Adrenal gland (tissue), 12 donors: Measurements from ENCODE around the gene TRAF3IP3. TPM values are rescaled to one million over a fixed set of nuclear protein-coding genes. Genes with fewer than 3 reads are reported as not detected.

ENCODE experiments used
- DNase-seq, 7 donors: peaks; one replicate each; pipeline ENCODE4 v3.0.0-alpha.2; 2019 to 2020
- H3K27ac ChIP-seq, 5 donors: fragments of 200-600 bp; sonication (generic) in 4 of 5; 1 replicate in 3 of 5; 2 replicates in 2 of 5; pipeline versions ENCODE4 v1.5.1 to v1.8.0; 2016 to 2020; ENCODE audit warnings: mild to moderate bottlenecking in 1 of 5
- H3K27me3 ChIP-seq: fragments of 200-600 bp; 2 replicates; pipeline ENCODE4 v1.8.0; 2021
- H3K36me3 ChIP-seq, 2 donors: fragments of 200-600 bp; replicated peaks in 1 of 2; 1 replicate in 1 of 2; 2 replicates in 1 of 2; pipeline versions ENCODE4 v1.5.1 to v1.8.0; 2018 to 2022
- H3K4me1 ChIP-seq, 2 donors: fragments of 200-600 bp; replicated peaks in 1 of 2; 1 replicate in 1 of 2; 2 replicates in 1 of 2; pipeline versions ENCODE4 v1.5.1 to v1.8.0; 2018 to 2021
- H3K4me3 ChIP-seq, 4 donors: fragments of 200-600 bp; sonication (generic) in 3 of 4; one replicate each; pipeline ENCODE4 v1.5.1; 2016 to 2018
- H3K9me3 ChIP-seq, 3 donors: fragments of 200-600 bp; sonication (generic) in 1 of 3; replicated peaks in 1 of 3; 1 replicate in 2 of 3; 2 replicates in 1 of 3; pipeline versions ENCODE4 v1.5.1 to v1.8.0; 2016 to 2021
- CTCF ChIP-seq, 6 experiments: fragments of 450-650 bp in 4 of 6; fragments of 200-600 bp in 2 of 6; sonication (generic) in 1 of 6; IDR thresholded peaks; 1 replicate in 5 of 6; 2 replicates in 1 of 6; pipeline versions ENCODE4 v1.5.1 to v1.8.0; 2016 to 2021; ENCODE audit warnings: antibody characterized with exemption in 6 of 6, mild to moderate bottlenecking in 2 of 6, moderate library complexity in 1 of 6
- POLR2A ChIP-seq, 2 donors: fragments of 450-650 bp; IDR thresholded peaks; one replicate each; pipeline ENCODE4 v1.6.1; 2017; ENCODE audit warnings: antibody characterized with exemption in 2 of 2, mild to moderate bottlenecking in 2 of 2, moderate library complexity in 1 of 2
- WGBS, 4 donors: extraction: QIAGEN DNeasy Blood & Tissue Kit in 2 of 4; methylation state at CpG; one replicate each; pipeline versions ENCODE4 v1.1.5 to v1.1.7; 2013 to 2017; 5-methylcytosine and 5-hydroxymethylcytosine counted together
- intact Hi-C, 2 donors: fragments of 100-400 bp; cut with DNase I; formaldehyde crosslinking; loops; one replicate each; pipeline versions ENCODE4 v1.14.1 to v1.15.0; 2022 to 2023
- polyA plus RNA-seq, 3 donors: library from polyadenylated mRNA; stranded (reverse); fragments of 200-250 nt in 2 of 3; fragments of 350-450 nt in 1 of 3; fragmentation: Illumina TruSeq in 1 of 3; extraction: RNeasy Lipid Tissue Mini Kit (QIAGEN cat#74804) in 1 of 3; gene quantifications; one replicate each; pipeline ENCODE4 v1.2.3, GENCODE V29; 2013 to 2014
- total RNA-seq, 9 donors: library from RNA; depleted of rRNA in 4 of 9; stranded (reverse); fragments of >200 nt in 4 of 9; fragments of 120-200 nt in 1 of 9; fragmentation: NEBNext Ultra II Directional in 1 of 9; extraction: Animal tissue kit (Norgen Biotek cat#: 25700) in 1 of 9; gene quantifications; one replicate each; pipeline versions ENCODE4 v1.1.0 to v1.2.4, GENCODE V29; 2013 to 2023
- donor health status: healthy with polysubstance abuse.
- donor health status: Bipolar disorder and iron deficiency.
- donor health status: DM: yes; HTN: yes; CAD: no.
- donor health status: DM: no; HTN: no; CAD: no.
- donor health status: DM: no; HTN: no; CAD: no.
- donor health status: DM: yes; HTN: yes; CAD: no.

Gene TRAF3IP3
- total and polyA plus RNA-seq, 12 donors: 0.88 to 9.8 (median 2.0) TPM

GRCh38 chr1:209785592-209785991 is 29.7 kb downstream of the TRAF3IP3 start:
- H3K4me1 ChIP-seq: peaks cover 7 to 31% of the 10 kb centered on the region in 2 donors
- DNase-seq: no peak
- WGBS, 4 donors: 95 to 100% (median 97%) methylated on average over 4 of the region's 4 CpGs
- H3K27ac ChIP-seq: no peak overlapping the region
- no peak overlapping the region for H3K4me3 ChIP-seq
- TF ChIP-seq CTCF (IDR thresholded peaks at IDR 0.05) (no peak), POLR2A (IDR thresholded peaks at IDR 0.05) (no peak)
- H3K27me3 ChIP-seq: no peaks in the 10 kb centered on the region
- peaks cover 0 to 10% of the 10 kb centered on the region in 2 donors for H3K36me3 ChIP-seq
- no peaks in the 10 kb centered on the region for H3K9me3 ChIP-seq
- intact Hi-C loops: no loop called here

- Histone ChIP-seq H3K9me3 (no peaks in the 10 kb centered on the region), H3K36me3 (peaks cover 0 to 10% of the 10 kb centered on the region in 2 donors), H3K4me3 (no peak overlapping the region), H3K27ac (no peak overlapping the region), H3K27me3 (no peaks in the 10 kb centered on the region), H3K4me1 (peaks cover 7 to 31% of the 10 kb centered on the region in 2 donors)
- no peak for TF ChIP-seq POLR2A (IDR thresholded peaks at IDR 0.05)
- no peak for TF ChIP-seq CTCF (IDR thresholded peaks at IDR 0.05)
- WGBS, 4 donors: 48 to 94% (median 76%) methylated on average over 4 of the region's 4 CpGs
- no peak for DNase-seq
- intact Hi-C loops: no loop called here
Observed at GRCh38 chr1:209786146-209786545, 30.3 kb downstream of the TRAF3IP3 start.

DNA sequence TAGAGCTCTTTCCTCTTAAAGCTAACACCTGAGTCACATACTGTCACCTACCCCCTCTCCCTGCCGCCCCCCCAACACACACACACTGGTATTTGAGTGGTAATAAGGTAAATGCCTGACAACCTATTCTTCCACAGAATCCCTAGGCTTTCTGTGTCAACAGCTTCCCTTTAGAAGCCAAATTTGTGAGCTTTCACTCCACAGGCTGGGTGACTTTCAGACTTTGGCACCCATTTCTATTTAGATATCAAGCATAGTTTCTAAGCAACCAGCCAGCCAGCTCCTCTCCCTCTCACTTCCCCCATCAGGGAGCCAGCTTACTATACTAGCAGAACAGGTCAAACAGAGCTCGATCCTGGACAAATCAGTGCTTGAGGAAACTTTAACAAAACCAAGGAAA is 31.7 kb downstream of the TRAF3IP3 start:
- WGBS, 4 donors: 37 to 45% (median 43%) methylated on average over 2 of the region's 2 CpGs
- Histone ChIP-seq H3K36me3 (peaks cover 0 to 21% of the 10 kb centered on the region in 2 donors), H3K27ac (peak overlapping the region in 4 of 5 donors; percentile 15 to 68 (median 53)), H3K4me3 (no peak overlapping the region), H3K4me1 (peaks cover 7 to 31% of the 10 kb centered on the region in 2 donors), H3K9me3 (no peaks in the 10 kb centered on the region), H3K27me3 (no peaks in the 10 kb centered on the region)
- TF ChIP-seq POLR2A (IDR thresholded peaks at IDR 0.05) (no peak), CTCF (IDR thresholded peaks at IDR 0.05) (no peak)
- DNase-seq: peak in 6 of 7 donors; percentile 52 to 73 (median 60)
- intact Hi-C loops: no loop called here

DNA sequence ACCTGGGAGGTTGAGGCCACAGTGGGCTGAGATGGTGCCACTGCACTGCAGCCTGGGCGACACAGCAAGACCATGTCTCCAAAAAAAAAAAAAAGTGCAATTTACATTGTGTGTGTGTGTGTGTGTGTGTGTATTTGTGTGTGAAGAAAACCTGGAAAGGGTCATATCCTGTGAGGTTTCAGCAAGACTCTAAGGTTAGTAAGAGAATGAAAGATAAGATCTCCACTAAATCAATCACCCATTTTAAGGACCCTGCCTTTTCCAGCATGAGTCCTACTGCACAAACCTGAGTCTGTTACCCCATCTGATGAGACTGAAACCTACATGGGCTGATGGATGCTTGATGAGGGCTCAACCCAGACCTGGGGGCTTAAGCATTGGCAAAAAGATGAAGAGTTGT is 33.4 kb downstream of the TRAF3IP3 start:
- Histone ChIP-seq H3K4me1 (peaks cover 7 to 21% of the 10 kb centered on the region in 2 donors), H3K36me3 (peaks cover 0 to 21% of the 10 kb centered on the region in 2 donors), H3K27me3 (no peaks in the 10 kb centered on the region), H3K9me3 (no peaks in the 10 kb centered on the region), H3K4me3 (no peak overlapping the region), H3K27ac (no peak overlapping the region)
- intact Hi-C loops: no loop called here
- DNase-seq: no peak
- TF ChIP-seq CTCF (IDR thresholded peaks at IDR 0.05): no peak
- TF ChIP-seq POLR2A (IDR thresholded peaks at IDR 0.05): no peak
- WGBS, 4 donors: 88 to 100% (median 92%) methylated on average over 1 of the region's 1 CpG
